Ramos (cell line): ENCODE measurements around the gene SYT14.
"Not testable (repeated sequence)": the region's sequence is repeated elsewhere in the genome, so short reads cannot be mapped to it uniquely, and the experiment has no call there.

Source experiments
- in situ Hi-C: fragments of 300-500 bp; cut with MboI; formaldehyde crosslinking; loops from one replicate; pipeline ENCODE4 v1.14.3; 2022; ENCODE audit warnings: low sequenced_read_pairs; ENCODE audit not compliant: unreplicated experiment

SYT14 gene

DNA sequence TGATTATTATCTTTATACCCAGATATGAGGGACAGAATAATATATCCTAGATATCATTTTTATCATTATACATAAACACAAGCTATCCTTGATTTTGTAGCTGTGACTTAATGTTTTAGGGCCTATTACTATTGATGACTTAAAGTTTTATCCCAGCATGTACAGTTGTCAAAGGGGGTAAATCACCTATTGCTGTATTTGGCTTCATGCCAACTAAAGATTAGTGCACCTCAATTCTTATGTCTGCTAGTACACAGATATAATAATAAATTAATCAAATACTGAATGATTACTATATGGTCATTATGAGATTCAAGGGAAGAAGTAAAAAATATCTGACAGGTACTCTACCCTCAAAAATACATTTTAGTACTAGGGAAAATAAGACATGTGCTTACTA is 84.0 kb downstream of the SYT14 start:
- in situ Hi-C loops = no loop called here

DNA sequence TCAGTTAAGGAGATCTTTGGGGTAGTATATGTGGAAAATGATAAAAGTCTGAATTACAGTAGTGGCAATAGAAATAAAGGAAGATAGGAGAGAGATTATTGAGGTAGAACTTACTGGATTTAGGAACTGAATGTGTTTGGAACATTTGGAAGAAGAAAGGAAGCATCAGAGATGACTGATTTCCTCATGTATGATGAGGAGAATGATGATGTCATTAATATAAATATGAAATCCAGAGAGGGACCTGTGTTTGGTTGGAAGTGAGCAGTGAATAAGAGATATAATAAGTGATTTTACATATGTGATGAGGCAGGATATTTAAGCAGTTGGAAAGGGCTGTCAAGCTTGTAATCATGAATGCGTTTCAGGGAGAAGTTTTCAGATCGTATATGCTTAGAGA is 86.3 kb downstream of the SYT14 start:
- in situ Hi-C loops = no loop called here

DNA sequence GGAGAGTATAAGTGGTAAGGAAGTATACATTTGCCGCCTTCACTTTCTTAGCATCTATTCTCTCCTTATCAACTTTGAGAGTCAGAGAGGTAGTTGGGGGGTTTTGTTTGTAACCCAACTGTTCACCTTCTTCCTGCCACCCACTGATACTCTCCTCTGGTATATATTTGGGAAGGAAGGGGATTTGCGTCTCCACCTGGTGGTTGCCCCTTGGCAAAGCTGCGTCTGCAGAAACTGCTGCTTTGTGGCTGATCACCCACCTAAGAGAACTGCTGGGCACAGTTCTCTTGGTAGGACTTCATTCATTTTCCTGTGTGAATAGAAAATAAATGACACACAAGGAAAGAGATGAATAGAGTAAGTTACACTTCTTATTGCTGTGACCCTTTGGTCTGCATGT is 87.0 kb downstream of the SYT14 start:
- in situ Hi-C loops = no loop called here

DNA sequence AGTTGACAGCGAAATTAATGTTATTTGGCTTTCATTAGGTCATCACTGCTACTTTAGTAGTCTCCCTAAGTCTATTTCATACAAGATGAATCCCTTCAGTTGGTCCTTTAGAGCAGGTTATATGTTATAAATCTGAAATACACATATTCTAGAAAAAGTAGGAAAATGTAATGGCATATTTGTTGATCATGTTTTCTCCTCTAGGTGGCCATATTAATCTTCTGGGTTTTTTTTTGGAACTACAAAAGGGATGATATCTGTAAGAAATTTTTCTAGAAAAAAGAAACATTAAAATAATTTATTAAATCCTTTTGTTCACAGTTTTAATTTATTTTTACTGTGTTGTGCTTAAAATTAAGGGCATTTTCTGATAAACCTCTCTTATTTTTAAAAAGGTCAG is 87.9 kb downstream of the SYT14 start:
- in situ Hi-C loops = no loop called here

DNA sequence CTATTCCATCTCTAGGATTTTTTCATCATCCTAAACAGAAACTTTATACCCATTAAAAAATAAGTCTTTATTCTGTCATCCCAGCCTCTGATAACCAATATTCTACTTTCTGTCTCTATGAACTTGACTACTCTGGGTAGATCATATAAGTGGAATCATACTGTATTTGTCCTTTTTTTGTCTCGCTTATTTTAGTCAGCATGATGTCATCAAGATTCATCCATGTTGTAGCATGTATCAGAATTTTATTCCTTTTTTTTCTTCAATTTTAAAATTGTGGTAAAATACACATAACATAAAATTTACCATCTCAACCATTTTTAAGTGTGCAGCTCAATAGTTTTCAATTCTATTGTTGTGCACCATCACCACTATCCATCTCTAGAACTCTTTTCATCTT is 90.0 kb downstream of the SYT14 start:
- in situ Hi-C loops = no loop called here

DNA sequence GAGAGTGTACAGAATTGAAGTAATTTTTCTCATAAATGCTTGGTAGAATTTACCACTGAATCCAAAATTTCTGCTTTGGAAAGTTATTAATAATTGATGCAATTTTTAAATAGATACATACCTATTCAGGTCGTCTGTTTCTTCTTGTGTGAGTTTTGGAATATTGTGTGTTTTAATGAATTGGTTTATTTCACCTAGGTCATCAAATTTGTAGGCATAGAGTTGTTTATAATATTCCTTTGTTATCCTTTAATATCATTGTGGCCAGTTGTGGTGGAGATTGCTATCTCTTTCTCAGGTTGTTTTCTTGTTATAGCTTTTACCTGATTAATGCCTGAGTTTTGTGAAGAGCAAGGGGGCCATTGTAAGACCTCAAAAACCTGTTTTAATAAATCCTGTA is 93.5 kb downstream of the SYT14 start:
- in situ Hi-C loops = no loop called here

DNA sequence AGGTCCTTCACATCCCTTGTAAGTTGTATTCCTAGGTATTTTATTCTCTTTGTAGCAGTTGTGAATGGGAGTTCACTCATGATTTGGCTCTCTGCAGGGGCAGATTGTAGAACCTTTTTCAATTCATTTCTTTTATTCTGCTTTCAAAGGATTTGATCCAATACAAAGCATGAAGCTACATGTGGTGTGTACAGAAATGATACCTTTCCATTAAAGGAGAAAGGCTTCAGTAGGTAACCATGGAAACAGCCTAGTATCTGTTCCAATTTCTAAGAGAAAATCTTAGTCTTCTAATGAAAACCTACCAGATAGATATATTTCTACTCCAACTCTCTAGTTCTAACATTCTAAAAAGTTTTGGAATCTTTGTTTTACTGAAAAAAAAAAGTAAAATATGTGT is 105.0 kb downstream of the SYT14 start:
- in situ Hi-C loops = no loop called here

DNA sequence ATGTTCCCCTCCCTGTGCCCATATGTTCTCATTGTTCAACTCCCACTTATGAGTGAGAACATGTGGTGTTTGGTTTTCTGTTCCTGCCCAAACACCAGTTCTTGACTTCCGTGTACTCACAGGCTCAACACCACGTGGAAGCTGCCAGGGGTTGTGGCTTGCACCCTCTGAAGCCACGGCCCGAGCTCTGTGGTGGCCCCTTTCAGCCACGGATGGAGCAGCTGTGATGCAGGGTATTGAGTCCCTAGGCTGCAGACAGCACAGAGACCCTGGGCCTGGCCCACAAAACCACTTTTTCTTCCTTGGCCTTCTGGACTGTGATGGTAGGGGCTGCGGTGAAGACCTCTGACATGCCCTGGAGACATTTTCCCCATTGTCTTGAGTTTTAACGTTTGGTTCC is 111.6 kb downstream of the SYT14 start:
- in situ Hi-C loops = no loop called here

DNA sequence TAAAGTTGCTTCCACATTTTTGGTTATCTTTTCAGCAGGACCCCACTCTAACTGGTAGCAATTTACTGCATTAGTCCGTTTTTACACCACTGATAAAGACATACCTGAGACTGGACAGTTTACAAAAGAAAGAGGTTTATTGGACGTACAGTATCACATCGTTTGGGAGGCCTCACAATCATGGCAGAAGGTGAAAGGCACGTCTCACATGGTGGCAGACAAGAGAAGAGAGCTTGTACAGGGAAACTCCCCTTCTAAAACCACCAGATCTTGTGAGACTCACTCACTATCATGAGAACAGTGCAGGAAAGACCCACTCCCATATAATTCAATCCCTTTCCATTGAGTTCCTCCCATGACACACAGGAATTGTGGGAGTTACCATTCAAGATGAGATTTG is 112.5 kb downstream of the SYT14 start:
- in situ Hi-C loops = not testable (repeated sequence)

DNA sequence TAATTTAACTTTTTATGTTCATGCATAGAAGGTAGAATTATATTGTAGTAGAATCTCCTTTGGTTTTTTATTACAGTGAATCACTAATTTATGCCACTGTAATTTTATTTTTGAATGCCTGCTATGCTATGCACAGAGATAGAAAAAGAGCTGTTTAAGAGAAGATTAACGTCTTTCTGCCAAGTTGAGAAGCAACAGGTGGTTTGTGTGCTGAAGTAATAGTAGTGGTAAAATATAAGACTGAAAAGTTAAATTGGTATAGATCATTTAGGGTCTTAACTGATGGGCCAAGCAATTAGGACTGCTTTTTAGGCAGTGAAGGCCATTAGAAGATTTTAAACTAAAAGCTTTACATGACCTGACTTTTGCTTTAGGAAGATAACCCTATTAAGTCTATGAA is 115.1 kb downstream of the SYT14 start:
- in situ Hi-C loops = no loop called here

DNA sequence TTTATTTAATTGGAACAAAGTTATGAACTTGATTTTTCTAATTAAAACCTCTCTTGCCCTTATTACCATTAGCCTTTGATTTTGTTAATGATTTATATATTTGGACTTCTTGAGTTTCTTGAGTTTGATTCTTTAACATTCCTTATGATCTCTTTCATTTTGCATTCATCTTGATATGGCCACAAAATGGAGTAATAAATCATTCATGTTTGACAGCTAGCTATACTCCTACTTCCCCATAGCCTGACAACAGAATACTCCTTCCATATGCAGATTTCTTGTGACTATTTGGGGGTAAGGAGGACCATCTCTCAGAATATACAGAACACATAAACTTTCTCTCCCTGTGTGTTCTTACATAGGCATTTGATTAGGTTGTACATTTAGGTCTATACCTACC is 119.6 kb downstream of the SYT14 start:
- in situ Hi-C loops = no loop called here

DNA sequence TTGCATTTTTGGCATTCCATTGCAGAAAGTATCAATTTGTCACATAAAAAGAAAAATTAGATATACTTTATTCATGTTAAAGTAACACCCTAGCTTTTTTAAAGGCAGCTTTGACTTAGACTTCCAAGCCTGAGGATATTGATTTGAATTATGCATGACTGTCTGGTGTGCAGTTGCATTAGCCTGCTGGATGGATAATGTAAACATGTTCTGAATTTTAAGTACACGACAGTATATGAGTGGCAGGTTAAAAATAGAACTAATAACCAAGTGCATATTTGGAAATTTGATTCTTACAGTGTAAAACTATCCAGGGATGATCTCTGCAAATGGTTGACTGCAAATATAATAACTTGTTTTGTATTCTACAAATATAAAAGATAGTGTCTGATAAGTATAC is 124.0 kb downstream of the SYT14 start:
- in situ Hi-C loops = no loop called here

DNA sequence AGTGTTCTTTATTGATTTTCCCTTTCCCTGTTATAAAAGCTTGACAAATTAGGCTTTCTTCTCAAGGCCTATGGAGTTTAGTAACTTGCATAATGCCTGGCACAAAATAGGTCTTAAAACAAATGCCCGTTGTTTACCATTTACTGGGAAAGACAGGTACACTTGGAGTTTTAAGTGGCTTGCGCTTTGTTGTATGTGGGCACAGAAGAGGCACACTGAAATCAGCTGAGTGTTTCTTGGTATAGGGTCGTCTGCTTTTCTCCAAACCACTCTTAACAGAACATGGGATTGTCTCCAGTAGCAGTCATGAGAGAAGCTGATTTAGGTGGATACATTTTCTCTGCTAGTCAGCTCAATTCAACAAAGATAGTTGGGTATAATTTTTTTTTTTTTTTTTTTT is 132.5 kb downstream of the SYT14 start:
- in situ Hi-C loops = no loop called here

DNA sequence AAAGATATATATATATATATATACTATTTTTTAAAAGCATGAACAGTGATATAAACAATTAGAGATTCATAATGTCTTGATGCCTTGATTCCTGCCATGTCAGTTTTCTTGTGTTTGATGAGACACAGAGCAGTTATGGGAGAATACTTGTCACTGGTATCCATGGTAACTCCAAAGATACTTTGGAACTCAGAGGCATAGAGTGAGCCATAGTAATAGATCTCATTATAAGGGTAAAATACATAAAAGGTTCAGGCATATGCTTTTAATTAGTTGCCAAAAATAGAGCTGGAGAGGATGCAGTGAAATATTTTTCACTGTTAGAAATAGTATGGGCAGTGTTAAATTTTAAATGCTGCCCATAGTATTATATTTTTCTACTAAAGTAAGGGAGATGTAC is 134.1 kb downstream of the SYT14 start:
- in situ Hi-C loops = no loop called here

DNA sequence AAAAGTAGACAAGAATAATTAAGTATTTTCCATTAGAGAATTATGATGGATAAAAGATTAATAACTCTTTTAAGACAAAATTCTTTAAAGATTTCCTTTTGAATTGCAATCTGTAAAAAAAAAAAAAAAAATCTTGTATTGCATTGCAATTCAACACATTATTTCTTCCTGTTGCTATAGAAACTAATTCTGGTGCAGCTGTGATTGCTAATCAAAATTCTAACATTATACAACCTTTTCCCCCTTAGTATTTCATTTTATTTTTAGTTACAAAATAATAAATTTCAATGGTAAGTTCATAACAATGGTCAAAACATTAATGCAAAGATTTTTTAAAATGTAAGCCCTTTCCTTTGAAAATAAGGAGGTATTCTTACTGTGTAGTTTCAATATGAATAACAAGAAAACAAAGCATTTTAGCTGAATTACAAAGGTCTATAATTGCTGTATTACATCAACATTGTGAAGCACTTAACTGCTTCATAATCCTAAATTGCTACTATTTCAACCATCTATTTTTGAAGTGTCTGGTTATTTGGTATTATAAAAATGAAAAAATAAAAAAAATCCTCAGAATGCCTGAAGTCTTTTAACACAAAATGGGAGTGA is 135.0 kb downstream of the SYT14 start:
- in situ Hi-C loops = no loop called here

DNA sequence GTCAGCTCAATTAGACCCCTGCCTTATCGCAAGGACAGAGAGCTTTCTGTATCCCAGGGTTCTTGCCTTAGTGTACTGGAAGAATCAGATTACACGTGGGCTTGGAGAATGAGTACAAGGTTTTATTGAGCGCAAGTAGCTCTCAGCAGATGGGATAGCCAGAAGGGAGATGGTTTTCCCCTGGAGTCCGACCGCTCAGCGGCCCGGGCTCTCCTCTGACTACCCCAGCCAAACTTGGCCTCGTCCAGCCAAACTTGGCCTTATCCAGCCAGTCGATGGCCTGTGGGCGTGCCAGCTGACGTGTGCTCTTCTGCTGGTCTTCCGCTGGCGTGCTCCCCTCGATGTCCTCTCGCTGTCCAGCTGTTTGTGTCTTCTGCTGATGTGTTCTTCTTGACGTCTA is 136.9 kb downstream of the SYT14 start:
- in situ Hi-C loops = no loop called here

DNA sequence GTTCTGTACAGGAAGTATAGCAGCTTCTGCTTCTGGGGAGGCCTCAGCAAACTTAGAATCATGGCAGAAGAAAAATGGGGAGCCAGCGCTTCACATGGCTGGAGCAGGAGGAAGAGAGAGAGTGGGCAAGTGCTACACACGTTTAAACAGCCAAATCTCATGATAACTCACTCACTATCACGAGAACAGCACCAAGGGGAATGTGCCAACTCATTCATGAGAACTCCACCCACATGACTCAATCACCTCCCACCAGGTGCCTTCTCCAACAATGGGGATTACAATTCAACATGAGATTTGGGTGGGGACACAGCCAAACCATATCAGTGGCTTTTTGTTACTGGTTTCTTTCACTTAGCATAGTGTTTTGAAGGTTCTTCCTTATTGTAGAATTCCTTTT is 138.6 kb downstream of the SYT14 start:
- in situ Hi-C loops = no loop called here

DNA sequence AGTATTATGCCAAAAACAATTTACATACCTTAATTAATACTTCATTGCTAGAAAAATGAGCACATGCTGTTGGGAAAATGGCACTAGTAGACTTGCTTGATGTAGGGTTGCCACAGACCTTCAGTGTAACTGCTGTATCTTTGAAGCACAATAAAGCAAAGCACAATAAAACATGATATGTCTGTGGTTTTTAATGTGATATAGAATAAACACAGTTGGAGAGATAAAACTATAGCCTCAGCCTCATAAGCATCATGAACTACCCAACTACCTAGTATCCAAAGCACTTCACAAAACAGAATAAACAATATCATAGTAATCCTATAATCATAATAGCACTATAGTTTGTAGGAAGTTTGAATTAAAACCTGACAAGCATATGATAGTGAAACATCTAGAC is 143.5 kb downstream of the SYT14 start:
- in situ Hi-C loops = no loop called here

DNA sequence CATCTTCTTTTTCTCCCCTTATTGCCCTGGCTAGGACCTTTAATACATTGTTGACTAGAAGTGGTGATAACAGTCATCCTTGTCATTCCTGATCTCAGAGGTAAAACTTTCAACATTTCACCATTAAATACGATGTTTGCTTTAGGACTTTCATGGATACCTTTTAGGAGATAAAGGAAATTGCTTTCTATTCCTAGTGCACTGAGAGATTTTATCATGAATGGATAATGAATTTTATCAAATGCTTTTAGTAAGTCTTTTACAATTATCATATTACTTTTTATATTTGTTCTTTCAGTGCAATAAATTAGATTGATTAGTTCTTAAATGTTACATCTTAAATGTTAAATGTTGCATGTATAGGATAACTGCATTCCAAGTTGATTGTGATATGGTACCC is 147.3 kb downstream of the SYT14 start:
- in situ Hi-C loops = no loop called here

DNA sequence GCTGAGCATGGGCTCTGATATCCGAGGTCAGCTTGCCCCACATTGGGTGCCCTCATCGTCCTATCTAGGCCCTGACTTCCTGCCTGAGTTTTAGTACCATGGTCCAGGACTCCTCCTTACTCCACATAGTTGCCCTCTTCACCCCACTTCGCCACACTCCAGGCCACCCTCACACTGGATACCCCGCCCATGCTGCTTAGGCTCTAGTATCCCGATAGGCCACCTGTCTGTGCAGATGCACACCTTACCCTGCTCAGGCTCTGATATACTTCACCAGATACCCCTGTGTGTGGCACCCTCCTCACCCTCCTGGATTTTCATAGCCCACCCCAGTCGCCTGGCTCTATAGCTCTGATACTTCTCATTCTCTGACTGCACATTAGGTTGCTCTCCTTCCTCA is 149.0 kb downstream of the SYT14 start:
- in situ Hi-C loops = no loop called here

DNA sequence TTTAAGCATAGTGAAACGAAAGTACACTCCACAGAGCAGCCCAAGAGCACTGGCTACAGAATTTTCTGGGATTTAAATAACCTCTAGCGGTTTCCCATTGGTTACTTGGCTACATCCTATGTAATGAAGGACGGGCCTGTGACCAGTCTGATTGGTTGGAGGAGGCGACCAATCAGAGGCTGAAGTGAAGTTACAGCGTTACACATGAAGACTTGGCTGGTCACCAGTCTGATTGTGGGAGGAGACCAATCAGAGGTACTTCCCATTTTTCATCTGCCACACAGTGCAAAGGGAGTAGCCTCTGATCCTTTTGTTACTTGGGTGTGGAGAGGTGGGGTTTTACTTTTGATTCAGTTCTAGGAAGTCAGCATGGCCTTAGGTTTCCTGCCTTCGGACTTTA is 151.8 kb downstream of the SYT14 start:
- in situ Hi-C loops = no loop called here

DNA sequence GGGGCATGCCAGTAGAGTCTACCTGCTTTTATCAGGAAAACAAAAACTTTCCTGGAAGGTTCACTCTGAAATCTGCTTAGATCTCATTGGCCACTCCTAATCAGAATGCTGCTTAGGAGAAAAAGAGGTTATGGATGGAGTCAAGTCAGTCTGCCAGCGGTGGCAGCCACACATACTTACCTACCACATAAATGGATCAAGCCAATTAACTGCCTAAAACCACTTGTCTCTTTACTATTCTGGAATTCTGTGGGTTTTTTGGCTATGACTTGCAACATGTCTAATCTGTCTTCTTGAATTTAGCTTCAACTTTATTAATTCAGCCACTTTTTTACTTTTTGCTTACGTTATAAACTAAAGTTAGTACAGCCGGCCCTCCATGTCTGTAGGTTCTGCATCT is 154.3 kb downstream of the SYT14 start:
- in situ Hi-C loops = no loop called here

DNA sequence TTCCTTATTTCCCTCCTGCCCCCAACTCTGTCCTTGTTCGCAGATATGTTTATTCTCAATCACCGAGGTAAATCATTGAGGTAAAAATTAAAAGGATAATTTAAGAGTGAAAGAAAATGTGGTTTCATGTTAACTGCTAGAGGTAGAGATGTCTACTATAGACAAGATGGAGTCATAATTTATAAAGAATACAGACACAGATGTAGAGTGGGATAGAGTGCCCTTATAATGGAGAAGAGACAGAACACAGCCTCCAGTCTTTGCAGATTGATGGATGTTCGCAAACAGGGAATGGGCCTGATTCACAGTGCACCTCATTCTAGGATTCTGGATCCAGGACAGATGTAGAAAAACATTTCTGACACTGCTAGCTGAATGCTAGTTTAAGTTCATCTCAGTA is 155.4 kb downstream of the SYT14 start:
- in situ Hi-C loops = no loop called here
